Naive B cell (primary cell): ENCODE results near the gene ZNF578. TPM values are rescaled to one million over a fixed set of nuclear protein-coding genes. Genes with fewer than 3 reads are reported as not detected.
"Not testable (repeated sequence)": the region's sequence is repeated elsewhere in the genome, so short reads cannot be mapped to it uniquely, and the experiment has no call there.

Source experiments
- ATAC-seq, 2 donors: fragments of 150-1000 bp; cut with Tn5 transposase; 2 replicates each; pipeline ENCODE4 v1.10.0; 2021; ENCODE audit warnings: low read depth in 2 of 2, mild to moderate bottlenecking in 2 of 2, moderate library complexity in 2 of 2
- DNase-seq: peaks from one replicate; pipeline ENCODE4 v3.0.0; 2022
- H3K27ac Mint-ChIP-seq, 6 donors: one replicate each; pipeline ENCODE4 v1.8.0; 2020 to 2022; ENCODE audit warnings: mild to moderate bottlenecking in 6 of 6, mixed read lengths in 6 of 6, moderate library complexity in 5 of 6, inconsistent platforms in 2 of 6
- H3K27me3 Mint-ChIP-seq, 3 donors: one replicate each; pipeline ENCODE4 v1.8.0; 2021 to 2022; ENCODE audit warnings: mixed read lengths in 3 of 3, mild to moderate bottlenecking in 1 of 3
- H3K36me3 Mint-ChIP-seq, 2 donors: one replicate each; pipeline ENCODE4 v1.8.0; 2020 to 2022; ENCODE audit warnings: mixed read lengths in 2 of 2, inconsistent platforms in 1 of 2, mild to moderate bottlenecking in 1 of 2
- H3K4me1 Mint-ChIP-seq, 3 donors: one replicate each; pipeline ENCODE4 v1.8.0; 2020 to 2022; ENCODE audit warnings: mixed read lengths in 3 of 3, inconsistent platforms in 1 of 3, mild to moderate bottlenecking in 1 of 3, moderate library complexity in 1 of 3
- H3K4me3 Mint-ChIP-seq, 8 donors: one replicate each; pipeline ENCODE4 v1.8.0; 2020 to 2022; ENCODE audit warnings: mild to moderate bottlenecking in 8 of 8, mixed read lengths in 8 of 8, moderate library complexity in 8 of 8, inconsistent platforms in 2 of 8
- H3K9me3 Mint-ChIP-seq, 7 donors: one replicate each; pipeline ENCODE4 v1.8.0; 2020 to 2022; ENCODE audit warnings: mixed read lengths in 7 of 7, mild to moderate bottlenecking in 5 of 7, inconsistent platforms in 2 of 7, moderate library complexity in 1 of 7
- polyA plus RNA-seq, 6 donors: library from polyadenylated mRNA; unstranded; fragments of 300-500 nt; fragmentation: Illumina TruSeq; gene quantifications; one replicate each; pipeline ENCODE4 v1.2.3, GENCODE V29; 2021; ENCODE audit warnings: low read depth in 6 of 6

ZNF578 gene
- polyA plus RNA-seq, 6 donors from 2014 or later: 1.5 to 19.0 (median 6.1) TPM

- DNase-seq (no peak), ATAC-seq (no peak)
- Mint-ChIP-seq H3K27ac (no peak overlapping the region), H3K36me3 (peaks cover 8 to 44% of the 10 kb centered on the region in 2 donors), H3K27me3 (peaks cover 6 to 23% (median 17%) of the 10 kb centered on the region in 3 donors), H3K9me3 (peaks cover 8 to 45% (median 29%) of the 10 kb centered on the region in 7 donors), H3K4me3 (no peak overlapping the region), H3K4me1 (peaks cover 13 to 21% (median 18%) of the 10 kb centered on the region in 3 donors)
These were observed 70.7 kb downstream of the ZNF578 start for GRCh38 chr19:52524086-52524485.

- Mint-ChIP-seq H3K27me3 (peaks cover 0 to 2% (median 0%) of the 10 kb centered on the region in 3 donors), H3K4me1 (peaks cover 19 to 23% (median 22%) of the 10 kb centered on the region in 3 donors)
- peak; percentile 84 to 85 for ATAC-seq
These were observed 74.0 kb downstream of the ZNF578 start, which contains the start of gene ZNF808 for GRCh38 chr19:52527134-52527955. TSS of gene ZNF808 (plus strand) at chr19:52527668. CDS start at chr19:52543285, 15,617 bp downstream.

GRCh38 chr19:52527956-52528351 lies 74.6 kb downstream of the ZNF578 start:
- no peaks in the 10 kb centered on the region for H3K27me3 Mint-ChIP-seq
- H3K36me3 Mint-ChIP-seq: peaks cover 8 to 16% of the 10 kb centered on the region in 2 donors
- H3K9me3 Mint-ChIP-seq: peaks cover 2 to 16% (median 5%) of the 10 kb centered on the region in 7 donors
- DNase-seq (no peak), ATAC-seq (peak in 1 of 2 donors; percentile 2)
- H3K27ac Mint-ChIP-seq: peak overlapping the region; percentile 96 to 100 (median 99)
- H3K4me1 Mint-ChIP-seq: peaks cover 19 to 23% (median 22%) of the 10 kb centered on the region in 3 donors
- peak overlapping the region; percentile 91 to 100 (median 98) for H3K4me3 Mint-ChIP-seq

More at GRCh38 chr19:52527134-52527955, 74.0 kb downstream of the ZNF578 start, which contains the start of gene ZNF808:
- Mint-ChIP-seq H3K9me3 (peaks cover 5 to 22% (median 7%) of the 10 kb centered on the region in 7 donors), H3K36me3 (peaks cover 2 to 22% of the 10 kb centered on the region in 2 donors), H3K27ac (peak within 1 kb of the TSS; percentile 96 to 100 (median 99)), H3K4me3 (peak within 1 kb of the TSS; percentile 91 to 100 (median 98))
- DNase-seq: peak; percentile 86

GRCh38 chr19:52532480-52532879 lies 79.1 kb downstream of the ZNF578 start:
- Mint-ChIP-seq H3K27ac (no peak overlapping the region), H3K9me3 (peaks cover 0 to 8% (median 0%) of the 10 kb centered on the region in 7 donors), H3K36me3 (peaks cover 8 to 13% of the 10 kb centered on the region in 2 donors), H3K4me1 (peaks cover 29 to 48% (median 41%) of the 10 kb centered on the region in 3 donors), H3K27me3 (no peaks in the 10 kb centered on the region), H3K4me3 (peak overlapping the region in 1 of 8 donors; percentile 67)
- no peak for ATAC-seq
- DNase-seq: no peak

- peak overlapping the region in 3 of 8 donors; percentile 77 to 95 (median 93) for H3K4me3 Mint-ChIP-seq
- peaks cover 25 to 44% (median 37%) of the 10 kb centered on the region in 3 donors for H3K4me1 Mint-ChIP-seq
- no peak overlapping the region for H3K27ac Mint-ChIP-seq
- H3K36me3 Mint-ChIP-seq: peaks cover 8 to 11% of the 10 kb centered on the region in 2 donors
- H3K27me3 Mint-ChIP-seq: no peaks in the 10 kb centered on the region
- H3K9me3 Mint-ChIP-seq: peaks cover 0 to 10% (median 1%) of the 10 kb centered on the region in 7 donors
- DNase-seq (no peak), ATAC-seq (no peak)
These were observed 80.5 kb downstream of the ZNF578 start for GRCh38 chr19:52533901-52534300.

GRCh38 chr19:52535385-52535770 lies 82.0 kb downstream of the ZNF578 start:
- Mint-ChIP-seq H3K36me3 (peaks cover 8 to 12% of the 10 kb centered on the region in 2 donors), H3K4me3 (peak overlapping the region; percentile 88 to 98 (median 96)), H3K9me3 (peaks cover 0 to 15% (median 2%) of the 10 kb centered on the region in 7 donors), H3K27ac (peak overlapping the region in 4 of 6 donors; percentile 54 to 96 (median 85)), H3K4me1 (peaks cover 22 to 43% (median 33%) of the 10 kb centered on the region in 3 donors)
- peak; percentile 3 to 4 for ATAC-seq
- not testable (repeated sequence) for DNase-seq, H3K27me3 Mint-ChIP-seq

- peak; percentile 93 to 95 for ATAC-seq
- peak overlapping the region; percentile 88 to 98 (median 96) for H3K4me3 Mint-ChIP-seq
- peaks cover 8 to 12% of the 10 kb centered on the region in 2 donors for H3K36me3 Mint-ChIP-seq
- H3K27ac Mint-ChIP-seq: peak overlapping the region; percentile 79 to 96 (median 92)
- DNase-seq: peak; percentile 72
- H3K27me3 Mint-ChIP-seq: no peaks in the 10 kb centered on the region
- H3K4me1 Mint-ChIP-seq: peaks cover 22 to 43% (median 33%) of the 10 kb centered on the region in 3 donors
- peaks cover 0 to 20% (median 2%) of the 10 kb centered on the region in 7 donors for H3K9me3 Mint-ChIP-seq
These were observed 82.6 kb downstream of the ZNF578 start for GRCh38 chr19:52535771-52536447.

- H3K9me3 Mint-ChIP-seq: peaks cover 0 to 24% (median 2%) of the 10 kb centered on the region in 7 donors
- peak overlapping the region; percentile 88 to 98 (median 96) for H3K4me3 Mint-ChIP-seq
- peaks cover 22 to 43% (median 33%) of the 10 kb centered on the region in 3 donors for H3K4me1 Mint-ChIP-seq
- no peaks in the 10 kb centered on the region for H3K27me3 Mint-ChIP-seq
- ATAC-seq: peak; percentile 44 to 46
- H3K27ac Mint-ChIP-seq: peak overlapping the region; percentile 79 to 96 (median 92)
- peaks cover 8 to 12% of the 10 kb centered on the region in 2 donors for H3K36me3 Mint-ChIP-seq
- DNase-seq: peak; percentile 28
These were observed 83.1 kb downstream of the ZNF578 start for GRCh38 chr19:52536448-52536800.

- ATAC-seq, DNase-seq, H3K27ac Mint-ChIP-seq, H3K27me3 Mint-ChIP-seq: not testable (repeated sequence)
- H3K9me3 Mint-ChIP-seq: peaks cover 0 to 42% (median 4%) of the 10 kb centered on the region in 7 donors
- peaks cover 14 to 25% of the 10 kb centered on the region in 2 donors for H3K36me3 Mint-ChIP-seq
- H3K4me3 Mint-ChIP-seq: peak overlapping the region in 2 of 8 donors; percentile 12 to 24
- peaks cover 30 to 53% (median 33%) of the 10 kb centered on the region in 3 donors for H3K4me1 Mint-ChIP-seq
These were observed 85.5 kb downstream of the ZNF578 start for GRCh38 chr19:52538815-52539214.

GRCh38 chr19:52541176-52541575 lies 87.8 kb downstream of the ZNF578 start:
- not testable (repeated sequence) for ATAC-seq, H3K27me3 Mint-ChIP-seq, DNase-seq, H3K27ac Mint-ChIP-seq, H3K4me3 Mint-ChIP-seq
- peaks cover 26 to 34% (median 27%) of the 10 kb centered on the region in 3 donors for H3K4me1 Mint-ChIP-seq
- H3K9me3 Mint-ChIP-seq: peaks cover 0 to 50% (median 4%) of the 10 kb centered on the region in 7 donors
- H3K36me3 Mint-ChIP-seq: peaks cover 22 to 37% of the 10 kb centered on the region in 2 donors

- no peak for DNase-seq
- H3K9me3 Mint-ChIP-seq: peaks cover 0 to 51% (median 4%) of the 10 kb centered on the region in 7 donors
- H3K4me1 Mint-ChIP-seq: peaks cover 22 to 30% (median 23%) of the 10 kb centered on the region in 3 donors
- H3K36me3 Mint-ChIP-seq: peaks cover 22 to 37% of the 10 kb centered on the region in 2 donors
- H3K4me3 Mint-ChIP-seq: peak overlapping the region in 1 of 8 donors; percentile 39
- no peak for ATAC-seq
- no peaks in the 10 kb centered on the region for H3K27me3 Mint-ChIP-seq
- H3K27ac Mint-ChIP-seq: no peak overlapping the region
These were observed 88.3 kb downstream of the ZNF578 start for GRCh38 chr19:52541608-52542007.

GRCh38 chr19:52542541-52542940 lies 89.2 kb downstream of the ZNF578 start:
- peak overlapping the region in 2 of 6 donors; percentile 33 to 42 for H3K27ac Mint-ChIP-seq
- H3K9me3 Mint-ChIP-seq: peaks cover 0 to 59% (median 5%) of the 10 kb centered on the region in 7 donors
- peak overlapping the region in 2 of 8 donors; percentile 3 to 60 for H3K4me3 Mint-ChIP-seq
- H3K27me3 Mint-ChIP-seq, DNase-seq, ATAC-seq: not testable (repeated sequence)
- peaks cover 26 to 37% of the 10 kb centered on the region in 2 donors for H3K36me3 Mint-ChIP-seq
- peaks cover 15 to 21% (median 15%) of the 10 kb centered on the region in 3 donors for H3K4me1 Mint-ChIP-seq
